DND-41 (cell line): ENCODE measurements around the gene ZDHHC6.

Source experiments
- ATAC-seq: fragments of 200-7000 bp; cut with Tn5 transposase; 3 replicates; pipeline ENCODE4 v1.9.1; 2021; ENCODE audit warnings: low read depth; ENCODE audit not compliant: insufficient read depth
- DNase-seq: peaks from one replicate; pipeline ENCODE4 v3.0.0-alpha.2; 2020
- H2AFZ ChIP-seq: 2 replicates; pipeline ENCODE4 v1.6.0; 2012; ENCODE audit warnings: low read depth, low read length
- H3K27ac ChIP-seq: 2 replicates; pipeline ENCODE4 v1.5.1; 2012; ENCODE audit warnings: low read length, inconsistent platforms
- H3K27me3 ChIP-seq: fragments of 200-600 bp; sonication (generic); 2 replicates; pipeline ENCODE4 v1.6.0; 2012; ENCODE audit warnings: low read length, mild to moderate bottlenecking, inconsistent platforms; ENCODE audit not compliant: insufficient read depth, poor library complexity
- H3K36me3 ChIP-seq: 2 replicates; pipeline ENCODE4 v1.5.1; 2012; ENCODE audit warnings: low read length, inconsistent platforms; ENCODE audit not compliant: insufficient read depth
- H3K4me1 ChIP-seq: 2 replicates; pipeline ENCODE4 v1.5.1; 2012; ENCODE audit warnings: mild to moderate bottlenecking, low read length; ENCODE audit not compliant: insufficient read depth
- H3K4me2 ChIP-seq: 2 replicates; pipeline ENCODE4 v1.6.0; 2012; ENCODE audit warnings: mild to moderate bottlenecking, moderate library complexity, low read length, inconsistent platforms; ENCODE audit not compliant: insufficient read depth
- H3K4me3 ChIP-seq, 2 experiments: fragments of 200-600 bp in 1 of 2; shearing (Covaris generic) in 1 of 2; 2 replicates each; pipeline ENCODE4 v1.5.1; 2012 to 2016; ENCODE audit warnings: inconsistent platforms in 2 of 2, low read length in 2 of 2, mild to moderate bottlenecking in 2 of 2, low read depth in 1 of 2, moderate library complexity in 1 of 2
- H3K79me2 ChIP-seq: 2 replicates; pipeline ENCODE4 v1.6.0; 2012; ENCODE audit warnings: low read length, inconsistent platforms; ENCODE audit not compliant: insufficient read depth
- H3K9ac ChIP-seq: 2 replicates; pipeline ENCODE4 v1.6.0; 2012; ENCODE audit warnings: low read depth, mild to moderate bottlenecking, inconsistent platforms, low read length, moderate library complexity
- H3K9me3 ChIP-seq: 2 replicates; pipeline ENCODE4 v1.5.1; 2012; ENCODE audit warnings: low read length, moderate library complexity, mild to moderate bottlenecking, inconsistent platforms; ENCODE audit not compliant: insufficient read depth, severe bottlenecking
- H4K20me1 ChIP-seq: 2 replicates; pipeline ENCODE4 v1.6.0; 2012; ENCODE audit warnings: low read length; ENCODE audit not compliant: insufficient read depth
- EZH2 ChIP-seq: IDR thresholded peaks from 3 replicates; pipeline ENCODE4 v1.6.1; 2012; ENCODE audit warnings: borderline replicate concordance, low read depth, mild to moderate bottlenecking, moderate library complexity, low read length, inconsistent platforms; ENCODE audit not compliant: severe bottlenecking
- TF ChIP-seq, protein P1 (sequence below): IDR thresholded peaks from 2 replicates; pipeline ENCODE4 v1.5.1; 2012; ENCODE audit warnings: borderline replicate concordance, low read length, moderate library complexity, mild to moderate bottlenecking; ENCODE audit not compliant: poor library complexity, severe bottlenecking; ENCODE audit errors: extremely low read depth

Gene ZDHHC6

DNA sequence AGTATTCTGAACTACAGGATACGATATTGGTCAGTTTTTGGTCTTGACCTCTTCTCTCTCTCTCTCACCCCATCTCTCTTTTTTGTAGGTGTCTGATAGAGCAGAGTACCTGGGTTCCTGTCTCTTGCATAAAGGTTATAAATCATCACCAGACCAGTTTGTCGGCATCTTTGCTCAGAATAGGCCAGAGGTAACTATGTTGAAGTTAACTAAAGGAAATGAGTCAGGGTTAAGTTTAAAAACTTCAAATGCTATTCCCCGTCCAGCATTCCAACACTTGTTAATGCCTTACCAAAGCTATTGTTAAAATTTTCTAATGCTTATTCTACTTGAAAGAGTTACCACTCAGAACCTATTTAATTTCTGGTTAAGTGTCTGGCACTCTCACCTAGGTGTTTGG lies 42.1 kb downstream of the ZDHHC6 start:
- Histone ChIP-seq H3K36me3 (peaks cover 57% of the 10 kb centered on the region; the same call in 1 of the 2 replicates), H2AFZ (no peak overlapping the region), H3K27ac (no peak overlapping the region), H3K79me2 (no peaks in the 10 kb centered on the region), H3K27me3 (no peaks in the 10 kb centered on the region), H4K20me1 (no peaks in the 10 kb centered on the region), H3K9ac (no peak overlapping the region), H3K4me2 (no peak overlapping the region), H3K9me3 (no peaks in the 10 kb centered on the region), H3K4me1 (no peaks in the 10 kb centered on the region), H3K4me3 (no peak overlapping the region)
- TF ChIP-seq EZH2: no peak
- TF ChIP-seq, protein P1, sequence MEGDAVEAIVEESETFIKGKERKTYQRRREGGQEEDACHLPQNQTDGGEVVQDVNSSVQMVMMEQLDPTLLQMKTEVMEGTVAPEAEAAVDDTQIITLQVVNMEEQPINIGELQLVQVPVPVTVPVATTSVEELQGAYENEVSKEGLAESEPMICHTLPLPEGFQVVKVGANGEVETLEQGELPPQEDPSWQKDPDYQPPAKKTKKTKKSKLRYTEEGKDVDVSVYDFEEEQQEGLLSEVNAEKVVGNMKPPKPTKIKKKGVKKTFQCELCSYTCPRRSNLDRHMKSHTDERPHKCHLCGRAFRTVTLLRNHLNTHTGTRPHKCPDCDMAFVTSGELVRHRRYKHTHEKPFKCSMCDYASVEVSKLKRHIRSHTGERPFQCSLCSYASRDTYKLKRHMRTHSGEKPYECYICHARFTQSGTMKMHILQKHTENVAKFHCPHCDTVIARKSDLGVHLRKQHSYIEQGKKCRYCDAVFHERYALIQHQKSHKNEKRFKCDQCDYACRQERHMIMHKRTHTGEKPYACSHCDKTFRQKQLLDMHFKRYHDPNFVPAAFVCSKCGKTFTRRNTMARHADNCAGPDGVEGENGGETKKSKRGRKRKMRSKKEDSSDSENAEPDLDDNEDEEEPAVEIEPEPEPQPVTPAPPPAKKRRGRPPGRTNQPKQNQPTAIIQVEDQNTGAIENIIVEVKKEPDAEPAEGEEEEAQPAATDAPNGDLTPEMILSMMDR: no peak
- DNase-seq: no peak
- no peak for ATAC-seq

DNA sequence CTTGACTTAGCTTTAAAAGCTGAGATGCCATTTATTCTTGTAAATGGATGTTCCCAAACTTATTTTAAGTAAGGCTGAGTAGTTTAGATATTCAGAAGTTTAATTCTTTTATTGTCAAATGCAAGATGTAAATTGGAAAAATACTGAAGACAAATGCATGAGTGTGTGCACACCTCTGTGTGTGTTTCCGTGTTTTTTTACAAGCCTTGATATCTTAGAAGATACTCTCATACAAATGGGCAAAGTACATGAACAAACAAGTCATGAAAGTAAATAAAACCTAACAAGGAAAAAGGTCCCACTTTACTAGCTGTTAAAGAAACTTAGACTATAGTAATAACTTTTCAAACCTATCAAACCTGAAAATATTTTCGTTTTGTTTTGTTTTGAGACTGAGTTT lies 43.8 kb downstream of the ZDHHC6 start:
- Histone ChIP-seq H4K20me1 (no peaks in the 10 kb centered on the region), H3K27ac (no peak overlapping the region), H3K9ac (no peak overlapping the region), H3K27me3 (no peaks in the 10 kb centered on the region), H2AFZ (no peak overlapping the region), H3K4me3 (no peak overlapping the region), H3K36me3 (peaks cover 60% of the 10 kb centered on the region; the same call in 1 of the 2 replicates), H3K79me2 (no peaks in the 10 kb centered on the region), H3K4me1 (no peaks in the 10 kb centered on the region), H3K4me2 (no peak overlapping the region), H3K9me3 (no peaks in the 10 kb centered on the region)
- TF ChIP-seq, protein P1: no peak
- TF ChIP-seq EZH2: no peak
- DNase-seq: no peak
- ATAC-seq: no peak

DNA sequence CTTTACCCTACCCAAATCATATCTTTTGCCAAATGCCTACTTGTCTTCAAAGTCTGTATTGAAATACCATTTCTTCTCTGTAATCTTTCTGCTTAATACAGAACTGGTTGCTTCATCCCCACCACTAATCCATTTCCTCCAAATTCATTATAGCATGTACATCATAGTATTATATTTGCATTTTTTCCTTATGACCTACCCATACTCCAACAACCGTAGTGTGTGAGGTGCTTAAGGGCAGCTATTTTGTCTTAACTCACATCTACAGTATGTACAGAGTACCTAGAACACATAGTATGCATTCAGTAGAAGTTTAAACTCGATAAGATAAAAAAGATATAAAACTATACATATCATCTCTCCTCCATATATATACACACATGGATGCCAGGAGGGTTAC lies 49.1 kb downstream of the ZDHHC6 start:
- no peak overlapping the region for H2AFZ ChIP-seq
- DNase-seq (no peak), ATAC-seq (no peak)
- H3K36me3 ChIP-seq: peaks cover 37% of the 10 kb centered on the region
- no peaks in the 10 kb centered on the region for H4K20me1 ChIP-seq
- H3K27ac ChIP-seq: no peak overlapping the region
- no peaks in the 10 kb centered on the region for H3K27me3 ChIP-seq
- TF ChIP-seq, protein P1: no peak
- no peak for TF ChIP-seq EZH2
- H3K4me1 ChIP-seq: no peaks in the 10 kb centered on the region
- no peaks in the 10 kb centered on the region for H3K9me3 ChIP-seq
- H3K79me2 ChIP-seq: no peaks in the 10 kb centered on the region
- H3K9ac ChIP-seq: no peak overlapping the region
- H3K4me3 ChIP-seq: no peak overlapping the region
- H3K4me2 ChIP-seq: no peak overlapping the region
